HG03139 (cell line): ENCODE measurements around the gene ATP8B3.

Source experiments
- ATAC-seq: cut with Tn5 transposase; IDR thresholded peaks from one replicate; pipeline ENCODE4 v1.9.1; 2021; ENCODE audit not compliant: unreplicated experiment

Gene ATP8B3

DNA sequence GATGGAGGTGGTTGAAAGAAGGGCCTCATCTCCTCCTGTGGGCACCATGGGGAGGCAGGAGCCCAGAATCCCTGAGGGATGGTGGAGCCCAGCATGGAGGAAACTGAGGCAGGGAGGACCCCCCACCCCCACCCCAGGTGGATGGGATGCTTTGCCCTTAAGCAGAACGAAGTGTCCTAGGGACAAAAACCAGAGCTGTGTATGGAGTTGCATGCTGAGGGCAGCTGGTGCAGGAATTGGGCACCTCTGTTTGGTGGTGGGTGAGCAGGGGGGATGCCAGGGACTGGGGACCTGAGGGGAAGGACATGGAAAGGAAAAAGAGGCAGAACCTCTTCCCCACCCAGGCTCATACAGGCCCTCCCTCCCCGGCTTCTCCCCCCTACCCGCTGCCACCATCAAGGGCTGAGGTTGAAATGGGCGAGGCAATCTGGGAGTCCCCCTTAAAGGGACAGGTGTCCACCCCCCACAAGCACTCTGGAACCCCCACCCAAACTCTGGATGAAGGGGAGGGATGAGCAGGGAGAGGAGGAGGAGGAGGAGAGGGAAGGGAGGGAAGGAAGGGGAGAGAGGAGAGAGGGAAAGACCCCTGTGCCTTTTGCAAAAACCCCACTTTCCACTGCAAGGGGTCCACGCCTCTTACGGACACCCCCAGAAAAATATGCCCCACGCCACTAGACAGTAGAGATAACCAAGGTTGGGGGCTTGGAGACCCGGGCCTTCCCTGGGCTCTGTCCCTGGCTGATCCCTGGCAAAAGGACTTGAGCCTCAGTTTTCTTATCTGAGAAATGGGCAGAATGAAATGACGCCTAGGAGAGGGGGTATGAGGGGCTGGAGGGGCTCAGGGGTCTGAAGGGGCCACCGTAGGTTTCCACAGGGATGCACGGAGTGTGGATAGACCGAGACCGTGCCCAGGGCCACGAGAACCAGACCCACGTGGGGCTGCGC lies 52.8 kb downstream of the ATP8B3 start:
- ATAC-seq: no peak

DNA sequence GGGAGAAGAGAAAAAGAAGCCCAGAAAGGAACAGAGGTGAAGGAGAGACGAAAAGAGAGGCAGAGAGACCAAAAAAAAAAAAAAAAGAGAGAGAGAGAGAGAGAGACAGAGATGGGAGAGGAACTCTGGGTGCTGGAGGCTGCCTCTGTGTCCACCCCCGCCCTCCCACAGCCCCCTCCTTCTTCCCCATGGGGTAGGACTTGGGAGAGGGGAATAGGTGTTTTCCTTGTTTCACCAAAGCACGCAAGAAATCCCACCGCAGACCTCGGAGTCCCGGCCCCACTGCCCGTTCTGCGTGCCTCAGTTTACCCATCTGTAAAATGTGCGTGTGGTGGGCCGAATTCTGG lies 53.9 kb downstream of the ATP8B3 start:
- no peak for ATAC-seq

DNA sequence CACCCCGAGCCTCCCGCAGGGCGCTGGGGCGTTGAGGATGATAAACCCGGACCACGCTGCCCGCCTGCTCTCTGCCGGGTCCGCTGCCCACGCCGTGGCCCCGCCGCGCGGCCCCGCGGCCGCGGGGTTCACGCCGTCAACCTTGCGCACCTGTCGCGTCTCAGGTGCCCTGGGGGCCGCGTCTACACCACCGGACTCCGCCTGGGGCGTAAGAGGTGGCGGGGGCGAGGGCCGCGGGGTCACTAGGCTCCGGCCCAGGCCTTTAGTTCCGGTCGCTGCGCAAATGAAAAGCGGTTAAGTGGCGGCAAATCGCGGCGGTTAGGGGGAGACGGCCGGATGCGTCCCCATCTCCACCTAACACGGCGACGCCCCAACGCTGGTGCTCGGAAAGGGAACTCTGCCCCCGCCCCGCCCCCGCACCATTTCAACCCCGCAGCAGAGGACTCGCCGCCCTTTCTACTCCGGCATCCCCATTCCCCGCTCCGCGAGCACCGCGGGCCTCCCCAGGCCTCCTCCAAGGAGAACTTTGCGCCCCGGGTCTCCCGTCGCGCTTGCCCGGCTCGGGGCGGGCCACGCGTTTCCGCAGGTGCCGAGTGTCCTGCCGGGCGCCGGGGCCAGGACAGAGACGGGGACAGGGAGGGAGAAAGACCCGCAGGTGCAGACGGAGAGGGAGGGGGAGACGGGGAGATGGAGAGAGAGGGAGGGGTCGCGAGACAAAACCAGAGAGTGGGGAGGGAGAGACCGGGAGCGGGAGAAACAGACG lies 54.4 kb downstream of the ATP8B3 start:
- ATAC-seq: no peak

DNA sequence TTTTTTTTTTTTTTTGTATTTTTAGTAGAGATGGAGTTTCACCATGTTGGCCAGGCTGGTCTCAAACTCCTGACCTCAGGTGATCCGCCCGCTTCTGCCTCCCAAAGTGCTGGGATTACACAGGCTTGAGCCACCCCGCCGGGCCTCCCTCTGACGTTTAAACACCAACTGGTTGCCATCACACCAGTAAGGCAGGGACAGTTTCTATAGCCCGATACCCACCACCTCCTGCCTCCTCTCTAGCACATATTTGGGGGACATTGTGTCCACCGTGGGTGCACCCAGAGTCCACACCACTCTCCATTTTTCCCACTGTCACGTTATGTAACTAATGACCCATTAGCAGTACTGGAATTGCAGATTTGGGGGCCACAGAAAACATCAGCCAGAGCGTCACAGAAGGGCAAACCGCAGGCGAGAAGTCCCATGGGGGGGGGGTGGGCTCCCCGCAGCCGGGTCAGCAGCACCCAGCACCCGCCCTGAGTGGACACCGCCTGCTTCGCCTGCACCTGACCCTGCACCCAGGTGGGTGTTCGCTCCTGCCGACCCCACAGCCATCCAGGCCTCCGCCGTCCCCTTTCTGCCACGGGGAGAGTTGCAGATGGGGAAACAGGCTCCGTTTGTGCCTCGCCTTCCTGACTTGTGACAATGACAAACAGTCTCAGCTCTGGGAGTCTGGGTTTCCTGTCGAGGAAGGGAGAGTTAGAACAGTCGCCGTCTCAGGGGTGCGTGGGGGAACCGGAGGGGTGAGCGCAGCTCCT lies 55.2 kb downstream of the ATP8B3 start:
- ATAC-seq: no peak

DNA sequence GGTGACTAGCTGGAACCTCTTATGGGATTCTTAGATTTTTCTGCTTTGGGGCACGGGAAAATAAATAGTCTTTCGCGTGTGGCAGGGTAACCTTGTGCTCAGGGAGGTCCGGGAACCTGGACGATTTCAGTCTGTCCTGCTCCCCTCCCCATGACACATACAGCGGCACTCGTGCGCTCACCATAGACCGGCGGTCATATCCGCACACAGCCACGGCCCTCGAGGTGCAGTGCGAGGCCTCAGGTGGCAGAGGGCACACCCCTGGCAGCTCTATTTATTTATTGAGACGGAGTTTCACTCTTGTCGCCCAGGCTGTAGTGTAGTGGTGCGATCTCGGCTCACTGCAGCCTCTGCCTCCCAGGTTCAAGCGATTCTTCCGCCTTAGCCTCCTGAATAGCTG lies 55.8 kb downstream of the ATP8B3 start:
- no peak for ATAC-seq

DNA sequence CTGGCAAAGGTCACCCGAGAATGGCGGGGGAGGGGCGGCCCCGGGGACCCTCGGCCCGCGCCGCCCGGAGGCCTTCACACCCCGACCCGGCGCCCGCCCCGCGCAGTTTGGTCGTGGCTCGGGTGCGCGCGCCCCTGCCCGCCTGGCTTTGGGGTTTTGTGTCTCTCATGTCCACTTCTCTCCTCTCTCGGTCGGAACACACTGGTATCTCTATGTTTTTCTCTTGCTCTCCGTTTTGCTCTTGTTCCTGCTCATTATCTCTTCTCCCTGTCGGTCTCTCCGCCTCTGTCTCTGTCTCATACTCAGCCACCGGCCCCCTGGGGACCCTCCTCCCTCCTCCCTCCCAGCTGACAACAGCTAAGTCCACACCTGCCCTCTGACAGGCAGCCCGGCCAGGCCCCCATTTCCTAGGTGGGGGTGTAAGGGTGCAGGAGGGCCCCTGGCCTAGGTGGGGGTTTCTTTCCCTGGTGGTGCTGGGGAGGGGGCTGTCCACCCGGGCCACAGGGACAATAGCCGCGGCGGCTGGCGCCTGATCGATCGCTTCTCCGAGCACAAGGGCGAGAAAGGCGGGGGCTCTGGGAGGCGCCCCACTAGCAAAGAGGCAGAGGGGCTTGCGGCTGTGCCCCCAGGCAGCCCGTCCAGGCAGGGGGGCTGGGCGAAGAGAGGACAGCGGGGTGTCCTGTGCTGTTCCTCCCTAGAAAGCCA lies 56.5 kb downstream of the ATP8B3 start:
- ATAC-seq: no peak

DNA sequence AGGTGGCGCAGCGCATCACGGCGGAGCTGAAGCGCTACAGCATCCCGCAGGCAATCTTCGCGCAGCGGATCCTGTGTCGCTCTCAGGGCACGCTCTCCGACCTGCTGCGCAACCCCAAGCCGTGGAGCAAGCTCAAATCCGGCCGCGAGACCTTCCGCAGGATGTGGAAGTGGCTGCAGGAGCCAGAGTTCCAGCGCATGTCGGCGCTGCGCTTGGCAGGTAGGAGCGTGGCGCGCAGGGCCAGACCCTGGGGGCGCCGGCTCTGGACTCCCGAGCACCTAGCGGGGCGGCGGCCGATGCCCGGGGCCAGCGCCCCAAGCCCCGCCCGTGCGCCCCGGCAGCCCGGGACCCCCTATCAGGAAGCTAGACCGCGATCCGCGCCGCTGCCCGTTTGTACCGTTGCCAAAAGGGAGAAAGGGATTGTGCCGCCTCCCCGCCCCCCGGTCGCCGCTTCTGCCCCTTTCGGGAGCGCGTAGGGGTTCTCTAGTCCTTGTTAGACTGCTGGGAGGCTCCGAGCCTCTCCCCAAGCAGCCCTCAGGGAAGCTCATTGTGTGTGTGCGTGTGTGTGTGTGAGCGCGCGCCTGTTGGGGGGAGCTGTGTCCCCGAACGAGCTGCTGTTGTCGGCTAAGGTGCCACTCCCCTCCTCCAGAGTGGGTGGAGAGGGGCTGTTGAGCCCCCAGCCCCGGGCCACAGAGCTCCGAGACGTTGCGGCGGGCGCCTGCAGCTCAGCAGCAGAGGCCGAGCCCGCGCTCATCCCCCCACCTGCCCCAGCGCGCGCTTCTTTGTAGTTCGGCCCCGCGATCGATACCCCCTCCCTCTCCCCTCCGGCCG lies 57.2 kb downstream of the ATP8B3 start:
- no peak for ATAC-seq

DNA sequence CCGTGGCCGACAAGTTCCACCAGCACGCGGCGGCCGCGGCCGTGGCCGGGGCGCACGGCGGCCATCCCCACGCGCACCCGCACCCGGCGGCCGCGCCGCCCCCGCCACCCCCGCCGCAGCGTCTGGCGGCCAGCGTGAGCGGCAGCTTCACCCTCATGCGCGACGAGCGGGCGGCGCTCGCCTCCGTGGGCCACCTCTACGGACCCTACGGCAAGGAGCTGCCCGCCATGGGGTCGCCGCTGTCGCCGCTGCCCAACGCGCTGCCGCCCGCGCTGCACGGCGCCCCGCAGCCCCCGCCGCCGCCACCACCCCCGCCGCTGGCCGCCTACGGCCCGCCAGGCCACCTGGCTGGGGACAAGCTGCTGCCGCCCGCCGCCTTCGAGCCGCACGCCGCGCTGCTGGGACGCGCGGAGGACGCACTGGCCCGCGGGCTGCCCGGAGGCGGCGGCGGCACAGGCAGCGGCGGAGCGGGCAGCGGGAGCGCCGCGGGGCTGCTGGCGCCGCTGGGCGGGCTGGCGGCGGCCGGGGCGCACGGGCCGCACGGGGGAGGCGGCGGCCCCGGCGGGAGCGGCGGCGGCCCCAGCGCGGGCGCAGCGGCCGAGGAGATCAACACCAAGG lies 57.9 kb downstream of the ATP8B3 start:
- no peak for ATAC-seq

DNA sequence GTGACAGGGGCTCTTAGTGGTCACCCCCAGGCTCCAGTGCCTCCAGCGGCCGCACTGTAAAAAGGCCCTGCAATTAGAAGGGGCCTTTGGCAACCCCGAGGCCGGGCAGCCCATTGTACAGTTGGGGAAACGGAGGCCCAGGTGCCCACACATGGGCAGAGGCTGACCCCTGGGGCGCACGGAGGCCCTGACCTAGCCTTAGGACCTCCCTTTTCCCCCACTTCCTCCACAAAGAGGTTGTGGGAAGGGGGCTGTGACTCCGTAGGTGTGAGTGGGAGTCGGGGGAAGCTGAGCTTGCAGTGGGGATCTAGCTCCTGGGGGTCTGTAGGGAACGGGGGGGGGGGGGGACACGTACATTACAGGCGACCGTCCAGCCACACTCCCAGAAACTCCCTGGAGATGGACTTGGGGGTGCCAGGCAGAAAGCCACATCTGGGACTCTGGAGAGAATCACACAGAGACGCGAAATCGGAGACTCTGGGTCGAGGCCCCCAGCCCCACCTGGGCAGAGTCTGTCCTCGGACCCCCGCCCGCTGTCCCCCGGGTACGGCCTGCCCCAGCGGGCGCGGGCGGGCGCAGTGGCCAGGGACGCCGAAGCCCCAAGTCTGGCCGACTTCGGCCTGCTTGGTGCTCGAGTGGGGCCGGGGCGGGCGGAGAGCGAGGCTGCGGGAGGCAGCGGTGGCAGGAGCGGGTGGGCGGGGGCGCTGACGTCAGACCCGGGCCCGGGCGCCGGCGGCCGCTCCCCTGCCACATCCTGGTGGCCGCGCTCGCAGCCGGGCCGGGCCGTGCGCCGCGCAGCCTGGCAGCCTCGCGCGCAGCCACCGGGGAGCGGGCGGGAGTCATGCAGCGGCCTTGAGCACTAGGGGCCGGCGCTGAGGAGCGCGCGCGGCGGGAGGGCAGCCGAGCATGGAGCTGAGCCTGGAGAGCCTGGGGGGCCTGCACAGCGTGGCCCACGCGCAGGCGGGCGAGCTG lies 59.0 kb downstream of the ATP8B3 start, which contains the start of gene ONECUT3:
Gene ONECUT3 (plus strand): TSS at position 750 of the 972 bp plus-strand sequence. CDS start 157 bp downstream, at position 907.
- ATAC-seq: no peak

DNA sequence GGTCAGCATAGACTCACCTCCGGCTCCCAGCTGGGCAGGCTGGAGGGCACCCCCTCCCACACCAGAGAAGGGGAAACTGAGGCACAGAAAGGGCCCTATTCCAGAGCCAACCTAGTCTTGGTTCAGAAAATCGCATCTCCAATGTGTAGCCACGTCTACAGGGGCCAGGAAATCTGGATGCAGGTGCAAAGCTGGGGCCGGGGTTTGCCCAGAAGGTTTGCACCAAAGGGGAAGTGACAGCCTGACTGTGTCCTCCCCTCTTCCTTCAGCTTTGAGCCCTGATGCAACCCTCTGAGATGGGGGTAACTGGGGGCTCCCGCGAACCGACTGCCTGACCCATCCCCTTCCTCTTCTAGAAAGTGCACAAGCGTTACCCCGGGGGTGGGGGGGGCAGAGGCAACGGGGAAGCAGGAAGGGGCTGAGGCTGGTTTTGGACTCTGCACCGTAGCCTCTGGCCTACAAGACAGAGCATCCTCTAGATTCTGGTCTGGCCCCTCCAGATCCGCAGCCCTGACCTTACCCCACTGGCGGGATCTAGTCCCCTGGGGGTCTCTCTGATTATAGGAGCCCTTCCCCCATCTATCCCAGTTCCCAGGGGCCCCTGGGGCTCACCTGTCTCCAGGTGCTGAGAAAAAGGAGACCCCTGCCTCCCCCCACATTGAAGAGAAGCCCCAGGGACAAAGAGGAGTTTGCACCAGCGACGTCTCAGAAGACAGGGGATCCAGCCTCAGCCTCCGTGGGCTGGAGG lies 59.9 kb downstream of the ATP8B3 start:
- no peak for ATAC-seq

DNA sequence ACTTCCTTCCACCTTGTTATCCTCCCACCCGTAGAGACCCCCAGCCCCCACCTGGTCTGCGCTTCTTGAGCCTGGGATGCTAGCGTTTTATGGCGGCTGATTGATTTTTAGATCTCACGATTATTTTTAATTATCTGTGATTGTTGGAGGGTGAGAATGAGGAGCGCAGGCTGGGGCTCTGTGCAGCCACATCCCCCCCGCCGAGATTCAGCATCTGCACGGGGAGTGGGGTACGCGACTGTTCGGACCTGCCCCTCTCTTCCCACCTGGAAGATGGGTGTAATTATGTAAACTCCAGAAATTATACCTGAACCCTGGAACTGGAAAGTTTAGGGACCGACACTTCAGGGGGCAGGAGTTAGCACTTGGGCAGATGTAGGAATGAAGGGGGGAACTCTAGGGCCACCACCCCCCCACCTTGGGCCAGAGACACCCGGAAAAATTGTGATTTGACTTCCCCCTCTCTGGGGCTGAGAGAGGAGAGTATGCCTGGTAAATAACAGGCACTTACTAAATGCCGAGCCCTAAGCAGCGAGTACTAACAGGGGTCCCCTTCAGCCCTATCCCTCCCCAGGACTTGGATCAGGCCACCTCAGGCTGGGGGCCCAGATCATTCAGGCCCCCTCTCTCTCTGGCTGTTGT lies 60.6 kb downstream of the ATP8B3 start:
- ATAC-seq: no peak

DNA sequence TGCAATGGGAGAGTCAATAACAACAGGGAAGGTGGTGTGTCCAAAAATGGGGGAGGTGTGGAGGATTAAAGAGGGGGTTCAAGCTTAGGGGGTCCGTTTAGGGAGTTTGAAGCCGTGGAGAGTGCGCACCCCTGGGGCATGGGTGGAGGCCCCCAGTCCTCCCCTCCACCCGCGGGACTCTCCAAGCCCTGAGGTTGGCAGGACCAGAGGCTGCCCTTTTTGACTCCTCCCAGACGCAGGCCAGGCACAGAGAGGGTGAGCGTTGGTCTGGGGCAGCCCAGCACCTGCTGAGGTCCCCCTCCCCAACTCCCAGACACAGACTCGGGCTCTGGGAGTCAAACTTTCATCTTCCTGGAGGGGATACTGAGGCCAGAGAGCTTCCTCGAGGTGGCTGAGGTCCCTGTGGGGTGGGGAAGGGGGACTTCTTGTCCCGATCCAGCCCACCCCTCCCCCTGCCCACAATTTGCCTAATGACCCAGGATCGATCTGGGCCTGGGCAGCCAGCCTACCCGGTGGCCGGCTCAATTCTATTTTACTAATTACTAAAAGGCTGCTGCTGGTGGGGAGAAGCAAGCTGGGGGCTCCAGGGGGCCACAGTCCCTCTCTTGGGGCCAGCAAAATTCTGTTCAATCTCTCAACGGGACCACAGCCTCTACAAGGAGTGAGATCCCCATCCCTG lies 61.6 kb downstream of the ATP8B3 start:
- no peak for ATAC-seq

DNA sequence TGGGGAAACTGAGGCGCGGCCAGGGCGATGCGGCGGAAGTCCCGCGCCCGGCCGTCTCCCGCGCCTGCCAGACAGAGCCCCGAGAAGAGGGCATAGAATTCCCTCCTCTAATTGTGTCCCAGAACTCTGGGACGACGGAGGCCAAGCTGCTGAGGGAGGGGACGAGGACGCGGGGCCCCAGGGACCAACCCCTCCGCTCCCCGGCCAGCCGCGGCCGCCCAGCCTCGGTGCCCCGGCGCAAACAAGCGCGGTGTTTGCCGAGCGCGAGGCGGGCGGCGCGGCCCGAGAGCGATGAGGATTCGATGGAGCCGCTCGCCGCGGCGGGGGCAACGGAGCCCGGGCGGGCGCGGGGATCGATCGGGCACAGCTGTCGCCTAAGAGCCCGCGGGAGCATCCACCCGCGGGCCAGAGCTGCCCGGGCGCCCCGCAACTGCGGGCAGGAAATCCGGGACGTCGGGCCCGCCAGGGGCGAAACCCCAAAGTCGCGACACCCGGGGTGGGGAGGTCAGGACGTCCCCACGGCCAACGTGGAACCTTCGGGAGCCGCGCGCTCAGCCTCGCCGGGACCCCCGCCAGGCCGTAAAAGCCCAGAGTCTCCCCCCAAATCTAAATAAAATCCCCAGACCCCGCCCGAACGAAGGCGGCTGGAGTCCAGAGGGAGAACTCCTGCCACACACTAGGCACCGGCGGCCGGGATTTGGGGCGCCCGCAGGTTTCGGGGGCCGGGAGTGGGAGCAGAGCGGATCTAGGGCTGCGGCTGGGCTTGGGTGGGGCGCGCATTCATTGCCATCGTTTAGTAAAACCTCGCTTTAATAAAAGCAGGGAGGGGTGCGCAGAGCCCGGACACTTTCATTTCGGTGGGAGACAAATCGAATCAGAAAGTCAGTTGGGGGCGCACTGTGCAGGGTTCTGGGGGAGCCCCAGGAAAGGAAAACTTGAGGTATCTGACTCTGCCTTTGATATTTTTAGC lies 62.4 kb downstream of the ATP8B3 start:
- no peak for ATAC-seq

DNA sequence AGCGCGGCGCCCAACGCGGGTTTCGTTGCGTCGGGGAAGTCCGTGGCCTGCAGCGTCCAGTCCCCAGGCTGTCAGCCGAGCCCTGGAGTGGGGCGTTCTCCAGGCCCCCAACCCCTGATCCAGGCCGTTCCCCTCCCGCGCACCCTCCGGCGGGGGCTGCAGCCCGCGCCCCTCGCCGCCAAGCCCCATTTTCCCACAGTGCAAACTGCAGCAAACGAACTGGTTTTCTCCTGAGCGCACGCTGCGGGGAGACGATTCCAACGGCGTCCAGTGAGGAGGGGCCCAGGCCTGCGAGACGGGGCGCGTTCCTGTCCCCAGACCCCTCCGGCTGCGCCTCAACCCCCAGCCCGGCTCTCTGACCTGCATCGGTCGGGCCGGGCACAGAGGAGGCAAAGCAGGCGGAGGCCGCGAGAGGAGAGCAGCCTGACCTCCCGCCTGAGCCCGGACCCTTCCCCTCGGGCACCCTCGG lies 63.2 kb downstream of the ATP8B3 start:
- no peak for ATAC-seq
